Erythroblast (primary cell): ENCODE results near the gene QRICH2.
"Not testable (repeated sequence)": the region's sequence is repeated elsewhere in the genome, so short reads cannot be mapped to it uniquely, and the experiment has no call there.

Source experiments
- DNase-seq, 2 experiments: peaks; one replicate each; lab custom pipeline; 2025; lab: John Stamatoyannopoulos, UW
- GATA1 ChIP-seq: IDR thresholded peaks from 2 replicates; pipeline ENCODE4 v1.6.1; 2011; ENCODE audit warnings: low read depth, mild to moderate bottlenecking, control low read depth, low read length, moderate library complexity
- POLR2A ChIP-seq: IDR thresholded peaks from 2 replicates; pipeline ENCODE4 v1.6.1; 2011; ENCODE audit warnings: mild to moderate bottlenecking, low read length

Gene QRICH2

GRCh38 chr17:76262732-76263344 lies 45.2 kb downstream of the QRICH2 start:
- TF ChIP-seq GATA1 (no peak), POLR2A (no peak)
- no peak for DNase-seq

GRCh38 chr17:76261421-76262215 lies 46.5 kb downstream of the QRICH2 start:
- no peak for DNase-seq
- no peak for TF ChIP-seq GATA1
- TF ChIP-seq POLR2A: no peak

- DNase-seq: no peak
- no peak for TF ChIP-seq GATA1
- no peak for TF ChIP-seq POLR2A
Measured at GRCh38 chr17:76260669-76261068, 47.4 kb downstream of the QRICH2 start.

- no peak for DNase-seq
- no peak for TF ChIP-seq GATA1
- TF ChIP-seq POLR2A: no peak
Measured at GRCh38 chr17:76260220-76260619, 47.9 kb downstream of the QRICH2 start.

- DNase-seq: not testable (repeated sequence)
Measured at GRCh38 chr17:76256430-76257050, 51.5 kb downstream of the QRICH2 start.

- no peak for TF ChIP-seq POLR2A
- TF ChIP-seq GATA1: no peak
Measured at GRCh38 chr17:76255801-76256429, 52.2 kb downstream of the QRICH2 start.

GRCh38 chr17:76254275-76254674 lies 53.8 kb downstream of the QRICH2 start:
- no peak for DNase-seq
- no peak for TF ChIP-seq POLR2A
- TF ChIP-seq GATA1: no peak

More at GRCh38 chr17:76255801-76256429, 52.2 kb downstream of the QRICH2 start:
- no peak for DNase-seq

GRCh38 chr17:76253841-76254240 lies 54.2 kb downstream of the QRICH2 start:
- DNase-seq: no peak
- no peak for TF ChIP-seq GATA1
- TF ChIP-seq POLR2A: no peak

GRCh38 chr17:76252967-76253766 lies 54.9 kb downstream of the QRICH2 start:
- DNase-seq: not testable (repeated sequence)

GRCh38 chr17:76252040-76252954 lies 55.8 kb downstream of the QRICH2 start:
- TF ChIP-seq GATA1 (no peak), POLR2A (no peak)
- DNase-seq: no peak

GRCh38 chr17:76251478-76252039 lies 56.5 kb downstream of the QRICH2 start:
- no peak for DNase-seq
- no peak for TF ChIP-seq POLR2A
- TF ChIP-seq GATA1: no peak

GRCh38 chr17:76250141-76250540 lies 57.9 kb downstream of the QRICH2 start:
- no peak for DNase-seq
- TF ChIP-seq GATA1 (no peak), POLR2A (no peak)
